SH-SY5Y (cell line): ENCODE results near the gene SEC63.

Source experiments
- GATA2 ChIP-seq: IDR thresholded peaks from 2 replicates; pipeline ENCODE4 v1.6.1; 2011; ENCODE audit warnings: mild to moderate bottlenecking, low read depth, low read length
- GATA3 ChIP-seq: IDR thresholded peaks from 2 replicates; pipeline ENCODE4 v1.6.1; 2011; ENCODE audit warnings: low read depth, mild to moderate bottlenecking, low read length, moderate library complexity

Gene SEC63, protein sequence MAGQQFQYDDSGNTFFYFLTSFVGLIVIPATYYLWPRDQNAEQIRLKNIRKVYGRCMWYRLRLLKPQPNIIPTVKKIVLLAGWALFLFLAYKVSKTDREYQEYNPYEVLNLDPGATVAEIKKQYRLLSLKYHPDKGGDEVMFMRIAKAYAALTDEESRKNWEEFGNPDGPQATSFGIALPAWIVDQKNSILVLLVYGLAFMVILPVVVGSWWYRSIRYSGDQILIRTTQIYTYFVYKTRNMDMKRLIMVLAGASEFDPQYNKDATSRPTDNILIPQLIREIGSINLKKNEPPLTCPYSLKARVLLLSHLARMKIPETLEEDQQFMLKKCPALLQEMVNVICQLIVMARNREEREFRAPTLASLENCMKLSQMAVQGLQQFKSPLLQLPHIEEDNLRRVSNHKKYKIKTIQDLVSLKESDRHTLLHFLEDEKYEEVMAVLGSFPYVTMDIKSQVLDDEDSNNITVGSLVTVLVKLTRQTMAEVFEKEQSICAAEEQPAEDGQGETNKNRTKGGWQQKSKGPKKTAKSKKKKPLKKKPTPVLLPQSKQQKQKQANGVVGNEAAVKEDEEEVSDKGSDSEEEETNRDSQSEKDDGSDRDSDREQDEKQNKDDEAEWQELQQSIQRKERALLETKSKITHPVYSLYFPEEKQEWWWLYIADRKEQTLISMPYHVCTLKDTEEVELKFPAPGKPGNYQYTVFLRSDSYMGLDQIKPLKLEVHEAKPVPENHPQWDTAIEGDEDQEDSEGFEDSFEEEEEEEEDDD

GRCh38 chr6:107957909-107958688, at the start of gene SEC63:
SEC63 (minus strand) TSS chr6:107958208; CDS start chr6:107958009, 199 bp downstream.
- TF ChIP-seq GATA3 = no peak
- no peak for TF ChIP-seq GATA2

- TF ChIP-seq GATA3 (no peak), GATA2 (no peak)
These were observed 48.0 kb upstream of the SEC63 start for GRCh38 chr6:108005961-108006360.

DNA sequence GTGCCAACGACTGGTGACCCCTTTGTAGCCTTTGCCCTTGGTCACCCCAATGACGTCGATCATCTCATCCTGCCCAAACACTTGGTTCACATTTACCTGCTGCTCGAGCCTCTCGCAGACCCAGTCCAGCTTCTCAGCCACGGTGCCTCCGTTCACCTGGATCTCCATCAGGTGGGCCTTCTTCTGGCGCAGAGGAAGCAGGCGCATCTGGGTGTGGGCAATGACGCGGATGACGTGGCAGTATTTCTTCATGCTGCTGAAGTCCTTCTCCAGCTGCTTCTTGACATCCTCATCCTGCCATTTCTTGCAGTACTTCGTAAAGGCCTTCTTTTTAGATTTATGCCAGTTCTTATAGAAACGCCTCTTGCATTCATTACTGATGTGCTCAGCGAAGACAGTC, 46.9 kb upstream of the SEC63 start:
- TF ChIP-seq GATA2 = no peak
- TF ChIP-seq GATA3 = no peak

DNA sequence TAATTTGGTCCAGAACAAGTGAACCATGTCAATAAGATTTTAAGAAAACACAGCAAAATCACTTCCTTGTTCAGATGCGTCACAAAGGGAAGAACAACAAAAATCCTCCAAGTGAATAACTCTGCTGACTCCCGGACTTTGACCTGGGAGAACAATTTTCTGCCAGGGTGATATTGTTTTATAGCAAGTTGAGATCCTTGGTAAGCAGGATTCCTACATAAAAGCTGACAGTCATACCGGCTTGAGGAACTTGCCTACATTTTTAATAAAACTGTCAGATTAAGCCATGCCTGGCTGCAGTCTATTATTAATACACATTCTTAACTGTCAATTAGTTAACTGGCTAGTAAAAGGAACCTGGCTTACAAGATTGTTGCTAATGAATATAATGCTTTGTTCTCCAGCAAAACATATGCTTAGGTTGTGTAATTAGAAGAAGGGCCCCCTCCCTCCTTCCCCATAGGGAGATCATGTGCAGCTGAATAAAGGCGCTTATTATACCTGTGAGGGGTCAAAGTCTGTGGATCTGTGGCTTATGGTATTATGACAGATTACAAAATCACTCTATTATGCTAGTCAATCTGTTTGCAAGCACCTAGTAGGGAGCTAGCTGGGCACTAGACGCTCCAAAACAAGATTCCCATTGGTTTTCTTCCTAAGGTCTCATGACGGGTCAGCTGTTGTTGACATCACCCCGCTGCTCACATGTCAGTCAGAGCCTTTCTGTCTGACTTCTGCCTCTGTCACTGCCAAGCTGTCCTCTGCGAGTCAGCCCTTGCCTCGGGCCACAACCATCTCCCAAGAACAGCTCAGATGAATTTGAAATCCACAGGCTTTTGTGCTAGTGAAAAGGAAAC, 44.6 kb upstream of the SEC63 start:
- TF ChIP-seq GATA2 = no peak

DNA sequence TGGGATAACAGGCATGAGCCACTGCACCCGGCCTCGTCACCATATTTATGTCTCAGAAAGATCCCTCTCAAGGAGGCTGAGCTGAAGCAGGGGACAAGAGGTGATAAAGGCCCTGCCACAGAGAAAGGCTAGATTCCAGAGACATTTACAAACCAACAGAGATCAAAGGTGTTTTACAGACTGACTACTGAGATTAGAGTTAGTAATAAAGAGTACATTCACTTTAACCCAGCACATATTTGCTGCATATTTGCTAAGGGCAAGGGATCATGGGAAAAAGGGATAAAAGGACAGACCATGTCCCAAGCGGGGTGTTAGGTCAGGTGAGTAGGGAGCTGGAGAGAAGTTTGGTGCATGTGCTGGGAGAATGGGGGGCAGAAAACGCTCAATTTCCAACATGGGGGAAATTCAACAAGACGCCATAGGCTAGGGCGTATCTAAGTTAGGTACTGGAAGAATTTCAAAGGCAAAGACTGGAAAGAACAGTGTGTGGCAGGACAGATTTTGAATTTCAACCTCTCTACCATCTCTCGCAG, 43.8 kb upstream of the SEC63 start:
- TF ChIP-seq GATA2 (no peak), GATA3 (no peak)

DNA sequence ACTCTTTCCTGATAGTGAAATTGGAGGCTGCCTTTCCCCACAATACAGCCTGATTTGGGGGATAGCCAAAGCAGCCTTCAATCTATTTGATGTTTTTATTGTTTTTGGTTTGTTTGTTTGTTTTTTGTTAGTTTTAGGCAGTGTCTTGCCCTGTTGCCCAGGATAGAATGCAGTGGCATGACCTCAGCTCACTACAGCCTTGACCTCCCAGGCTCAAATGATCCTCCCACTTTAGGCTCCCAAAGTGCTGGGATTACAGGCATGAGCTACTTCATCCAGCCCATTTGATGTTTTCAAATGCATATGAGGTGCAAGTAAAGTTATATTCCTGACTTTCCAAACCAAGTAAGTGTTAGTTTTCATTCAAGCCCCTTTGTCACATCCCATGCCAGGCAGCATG, 41.3 kb upstream of the SEC63 start:
- TF ChIP-seq GATA3 (no peak), GATA2 (no peak)

- TF ChIP-seq GATA2 (no peak), GATA3 (no peak)
These were observed 34.0 kb upstream of the SEC63 start for GRCh38 chr6:107991772-107992550.

GRCh38 chr6:107991061-107991460, 33.1 kb upstream of the SEC63 start:
- TF ChIP-seq GATA2 (no peak), GATA3 (no peak)

GRCh38 chr6:107989166-107990094, 31.4 kb upstream of the SEC63 start:
- TF ChIP-seq GATA2 = no peak
- TF ChIP-seq GATA3 = no peak

DNA sequence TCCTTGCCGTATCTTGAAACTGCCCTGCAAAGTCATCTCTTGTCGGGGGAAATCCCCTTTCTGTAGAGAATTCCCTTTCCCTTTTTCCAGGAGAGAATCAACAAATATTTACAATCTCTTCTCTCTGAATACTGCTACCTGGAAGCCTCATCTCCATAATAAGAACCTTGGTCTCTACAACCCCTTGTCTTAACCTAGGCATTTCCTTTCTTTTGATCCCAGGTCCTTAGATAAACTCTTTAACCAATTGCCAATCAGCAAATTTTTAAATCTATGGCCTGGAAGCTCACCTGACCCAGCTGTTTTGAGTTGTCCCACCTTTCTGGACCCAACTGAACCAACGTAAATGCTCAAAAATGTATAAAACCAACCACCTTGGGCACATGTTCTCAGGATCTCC, 30.6 kb upstream of the SEC63 start:
- TF ChIP-seq GATA2 (no peak), GATA3 (no peak)

- no peak for TF ChIP-seq GATA2
- no peak for TF ChIP-seq GATA3
These were observed 29.8 kb upstream of the SEC63 start for GRCh38 chr6:107987805-107988204.
